Measurements from ENCODE around the gene AACS. TPM values are rescaled to one million over a fixed set of nuclear protein-coding genes. Genes with fewer than 3 reads are reported as not detected.

AACS gene
- total RNA-seq, 2 donors from 2014 or later: 36.7 to 54.6 TPM

- ATAC-seq: peak; percentile 21 to 26
- Mint-ChIP-seq H3K27me3 (peaks cover 53 to 56% of the 10 kb centered on the region in 2 donors), H3K4me1 (ENCODE audit: low read depth in 2 of 2) (peaks cover 0 to 5% of the 10 kb centered on the region in 2 donors), H3K9me3 (no peaks in the 10 kb centered on the region), H3K36me3 (no peaks in the 10 kb centered on the region), H3K4me3 (no peak overlapping the region), H3K27ac (no peak overlapping the region)
- DNase-seq (ENCODE audit: low spot score): no peak
Observed at GRCh38 chr12:125186471-125187147, 121.4 kb downstream of the AACS start.

GRCh38 chr12:125187148-125187745 lies 122.0 kb downstream of the AACS start:
- no peak overlapping the region for H3K27ac Mint-ChIP-seq
- no peak overlapping the region for H3K4me3 Mint-ChIP-seq
- H3K9me3 Mint-ChIP-seq: no peaks in the 10 kb centered on the region
- no peak for ATAC-seq
- H3K27me3 Mint-ChIP-seq: peaks cover 53 to 57% of the 10 kb centered on the region in 2 donors
- H3K36me3 Mint-ChIP-seq: no peaks in the 10 kb centered on the region
- no peak for DNase-seq (ENCODE audit: low spot score)
- H3K4me1 Mint-ChIP-seq (ENCODE audit: low read depth in 2 of 2): peaks cover 0 to 5% of the 10 kb centered on the region in 2 donors

DNA sequence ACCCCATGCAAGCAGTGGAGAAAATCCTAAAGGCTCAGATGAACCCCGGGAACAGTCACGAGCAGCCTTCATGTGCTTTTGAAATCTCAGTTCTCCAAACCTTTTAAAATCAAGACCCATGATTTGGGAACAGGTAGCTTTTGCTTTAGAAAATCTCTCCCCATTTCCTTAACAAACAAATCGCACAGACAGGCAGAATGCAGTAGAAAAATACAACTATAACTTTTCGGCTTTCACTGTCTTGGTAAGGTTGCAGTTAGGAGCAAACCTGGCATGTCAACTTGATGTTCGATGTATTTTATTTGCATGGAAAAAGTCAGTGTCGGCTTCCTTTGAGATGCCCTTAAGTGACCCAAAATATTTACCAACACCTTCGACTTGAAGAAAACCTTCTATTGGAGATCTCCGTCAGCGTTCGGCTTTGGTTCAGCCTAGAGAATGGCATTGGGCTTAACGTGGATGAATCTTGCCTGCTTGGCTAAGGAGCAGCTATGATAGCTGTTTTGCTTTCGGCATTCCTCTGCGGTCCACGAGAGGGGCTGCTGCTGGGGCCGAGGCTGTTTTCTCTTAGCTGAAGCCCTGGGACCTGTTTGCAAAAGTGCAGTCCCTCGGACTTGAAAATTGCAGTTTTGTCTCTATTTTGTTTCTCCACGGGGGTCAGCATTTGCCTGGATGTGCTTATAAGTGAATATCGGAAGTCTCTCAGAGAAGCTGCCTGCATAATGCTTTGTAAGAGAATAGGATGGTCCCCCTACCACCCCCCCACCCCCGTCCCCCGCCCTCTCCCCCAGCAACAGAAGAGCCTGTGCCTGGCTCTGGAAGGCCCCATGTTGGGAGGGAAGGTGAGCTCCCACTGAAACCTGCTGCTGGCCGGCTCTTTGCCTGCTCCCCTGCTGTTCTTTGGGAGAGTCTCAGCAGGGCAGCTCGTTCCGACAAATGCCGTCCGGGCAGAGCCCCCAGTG lies 122.8 kb downstream of the AACS start:
- H3K27ac Mint-ChIP-seq: no peak overlapping the region
- no peak overlapping the region for H3K4me3 Mint-ChIP-seq
- peaks cover 0 to 5% of the 10 kb centered on the region in 2 donors for H3K4me1 Mint-ChIP-seq (ENCODE audit: low read depth in 2 of 2)
- H3K27me3 Mint-ChIP-seq: peaks cover 55 to 64% of the 10 kb centered on the region in 2 donors
- H3K36me3 Mint-ChIP-seq: no peaks in the 10 kb centered on the region
- no peak for DNase-seq (ENCODE audit: low spot score)
- H3K9me3 Mint-ChIP-seq: no peaks in the 10 kb centered on the region
- no peak for ATAC-seq

GRCh38 chr12:125189015-125189414 lies 123.8 kb downstream of the AACS start:
- peaks cover 58 to 68% of the 10 kb centered on the region in 2 donors for H3K27me3 Mint-ChIP-seq
- no peaks in the 10 kb centered on the region for H3K9me3 Mint-ChIP-seq
- no peak overlapping the region for H3K4me3 Mint-ChIP-seq
- peaks cover 0 to 2% of the 10 kb centered on the region in 2 donors for H3K4me1 Mint-ChIP-seq (ENCODE audit: low read depth in 2 of 2)
- H3K27ac Mint-ChIP-seq: no peak overlapping the region
- no peak for ATAC-seq
- no peaks in the 10 kb centered on the region for H3K36me3 Mint-ChIP-seq
- DNase-seq (ENCODE audit: low spot score): no peak

DNA sequence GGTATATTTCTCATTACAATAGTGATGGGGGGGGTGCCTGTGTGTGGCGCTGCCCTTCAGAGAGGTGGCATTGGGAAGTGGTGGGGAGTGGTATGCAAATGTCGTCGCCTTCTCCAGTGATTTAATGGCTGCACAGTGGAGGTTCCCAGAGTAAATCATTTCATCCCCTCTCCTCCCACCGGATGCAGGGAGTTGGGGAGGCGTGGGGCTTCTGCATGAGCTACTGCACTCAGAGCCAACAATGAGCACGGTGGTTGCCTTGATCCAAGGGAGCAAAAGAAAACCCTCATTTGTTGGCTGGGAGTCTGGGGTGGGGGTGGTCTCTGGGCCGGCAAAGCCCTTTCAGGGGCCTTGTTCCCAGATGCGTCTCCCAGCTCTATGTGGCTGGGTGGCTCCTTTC lies 124.3 kb downstream of the AACS start:
- DNase-seq (ENCODE audit: low spot score) (no peak), ATAC-seq (no peak)
- H3K27me3 Mint-ChIP-seq: peaks cover 57 to 68% of the 10 kb centered on the region in 2 donors
- no peak overlapping the region for H3K4me3 Mint-ChIP-seq
- peaks cover 0 to 2% of the 10 kb centered on the region in 2 donors for H3K4me1 Mint-ChIP-seq (ENCODE audit: low read depth in 2 of 2)
- H3K36me3 Mint-ChIP-seq: no peaks in the 10 kb centered on the region
- no peaks in the 10 kb centered on the region for H3K9me3 Mint-ChIP-seq
- H3K27ac Mint-ChIP-seq: no peak overlapping the region

- Mint-ChIP-seq H3K4me3 (no peak overlapping the region), H3K4me1 (ENCODE audit: low read depth in 2 of 2) (peaks cover 0 to 2% of the 10 kb centered on the region in 2 donors), H3K27me3 (peaks cover 63 to 64% of the 10 kb centered on the region in 2 donors), H3K9me3 (no peaks in the 10 kb centered on the region), H3K27ac (no peak overlapping the region), H3K36me3 (no peaks in the 10 kb centered on the region)
- no peak for ATAC-seq
- DNase-seq (ENCODE audit: low spot score): no peak
Observed at GRCh38 chr12:125191361-125192087, 126.3 kb downstream of the AACS start.

- no peaks in the 10 kb centered on the region for H3K9me3 Mint-ChIP-seq
- H3K36me3 Mint-ChIP-seq: no peaks in the 10 kb centered on the region
- DNase-seq (ENCODE audit: low spot score): no peak
- no peak overlapping the region for H3K4me3 Mint-ChIP-seq
- no peak for ATAC-seq
- H3K27me3 Mint-ChIP-seq: peaks cover 65 to 67% of the 10 kb centered on the region in 2 donors
- no peak overlapping the region for H3K27ac Mint-ChIP-seq
- peaks cover 0 to 2% of the 10 kb centered on the region in 2 donors for H3K4me1 Mint-ChIP-seq (ENCODE audit: low read depth in 2 of 2)
Observed at GRCh38 chr12:125192690-125193221, 127.5 kb downstream of the AACS start.

Other genes with a start within 250 kb of the AACS start
- 10 to 100 TPM in 1 of 2 donors, 1 to 10 TPM in 1; 10.0 to 45.6 TPM for gene SCARB1, start 201.6 kb upstream of the AACS start, total RNA-seq
- 1,000 to 10,000 TPM in 1 of 2 donors, 100 to 1,000 TPM in 1; 691 to 1,324 TPM for gene UBC, start 150.8 kb upstream of the AACS start, total RNA-seq
- 10 to 100 TPM; 35.5 to 70.3 TPM for gene DHX37, start 76.3 kb upstream of the AACS start, total RNA-seq
- 10 to 100 TPM; 16.5 to 30.0 TPM for gene BRI3BP, start 71.8 kb upstream of the AACS start, total RNA-seq
- not detected for gene TMEM132B, start 121.0 kb downstream of the AACS start, total RNA-seq